ENCODE data around the gene ARL17B. TPM values are rescaled to one million over a fixed set of nuclear protein-coding genes. Genes with fewer than 3 reads are reported as not detected.
"Not testable (repeated sequence)": the region's sequence is repeated elsewhere in the genome, so short reads cannot be mapped to it uniquely, and the experiment has no call there.

Gene ARL17B
- total RNA-seq, 1 experiment from 2014 or later, result 35.0 TPM

DNA sequence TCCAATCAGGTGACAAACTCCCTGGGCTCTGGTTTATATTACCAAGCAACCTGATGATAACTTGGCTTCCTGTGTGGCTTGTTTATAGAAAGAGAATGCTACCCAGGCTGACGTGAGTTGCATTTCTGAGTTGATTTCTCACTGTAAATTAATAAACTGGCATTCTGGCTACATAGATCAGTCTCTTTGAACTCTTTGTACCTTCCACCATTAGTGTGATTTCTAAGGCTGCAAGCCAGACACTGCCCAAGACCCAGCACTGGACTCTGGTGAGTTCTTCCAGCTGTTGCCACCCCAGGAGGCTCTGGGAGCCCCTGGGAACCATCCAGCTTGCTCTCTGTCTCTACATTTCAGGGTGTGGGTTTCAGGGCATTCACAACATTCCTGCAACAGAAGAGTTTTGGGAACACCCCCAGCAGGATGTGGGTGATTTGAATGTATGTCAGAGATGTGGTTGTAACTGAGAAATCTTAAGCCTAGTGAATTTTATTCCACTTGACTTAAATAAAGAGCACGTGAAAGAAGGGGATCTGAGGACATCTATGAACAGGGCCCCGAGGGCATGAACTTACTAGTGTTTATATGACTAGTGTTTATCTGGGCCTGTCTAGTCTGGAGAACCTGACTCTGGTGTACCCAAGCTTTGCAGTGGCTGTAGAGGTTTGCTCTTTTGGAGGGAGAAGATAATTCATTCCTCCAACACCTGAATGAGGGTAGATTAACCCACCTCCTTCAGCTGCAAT is 96.9 kb downstream of the ARL17B start:
- H3K9me2 ChIP-seq (ENCODE audit: insufficient read depth), result no peaks in the 10 kb centered on the region
- H3K79me2 ChIP-seq (ENCODE audit: low read depth), result no peaks in the 10 kb centered on the region
- no peaks in the 10 kb centered on the region for H3K36me3 ChIP-seq (ENCODE audit: low read depth)
- H3K27ac ChIP-seq, result peak overlapping the region; percentile 81
- peaks cover 31% of the 10 kb centered on the region for H3K4me1 ChIP-seq (replicated peaks; ENCODE audit: insufficient read depth)
- no peak overlapping the region for H3K4me3 ChIP-seq
- H3F3A ChIP-seq (ENCODE audit: insufficient read depth, low read depth), result peaks cover 53% of the 10 kb centered on the region
- no peaks in the 10 kb centered on the region for H3K27me3 ChIP-seq (ENCODE audit: insufficient read depth, low read depth)
- CTCF ChIA-PET, result no interaction called here
- TF ChIP-seq, protein P1, sequence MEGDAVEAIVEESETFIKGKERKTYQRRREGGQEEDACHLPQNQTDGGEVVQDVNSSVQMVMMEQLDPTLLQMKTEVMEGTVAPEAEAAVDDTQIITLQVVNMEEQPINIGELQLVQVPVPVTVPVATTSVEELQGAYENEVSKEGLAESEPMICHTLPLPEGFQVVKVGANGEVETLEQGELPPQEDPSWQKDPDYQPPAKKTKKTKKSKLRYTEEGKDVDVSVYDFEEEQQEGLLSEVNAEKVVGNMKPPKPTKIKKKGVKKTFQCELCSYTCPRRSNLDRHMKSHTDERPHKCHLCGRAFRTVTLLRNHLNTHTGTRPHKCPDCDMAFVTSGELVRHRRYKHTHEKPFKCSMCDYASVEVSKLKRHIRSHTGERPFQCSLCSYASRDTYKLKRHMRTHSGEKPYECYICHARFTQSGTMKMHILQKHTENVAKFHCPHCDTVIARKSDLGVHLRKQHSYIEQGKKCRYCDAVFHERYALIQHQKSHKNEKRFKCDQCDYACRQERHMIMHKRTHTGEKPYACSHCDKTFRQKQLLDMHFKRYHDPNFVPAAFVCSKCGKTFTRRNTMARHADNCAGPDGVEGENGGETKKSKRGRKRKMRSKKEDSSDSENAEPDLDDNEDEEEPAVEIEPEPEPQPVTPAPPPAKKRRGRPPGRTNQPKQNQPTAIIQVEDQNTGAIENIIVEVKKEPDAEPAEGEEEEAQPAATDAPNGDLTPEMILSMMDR (conservative IDR thresholded peaks at IDR 0.05), result no peak
- no TSS peak for BruUV-seq (replicated peaks)
- intact Hi-C loops (cut with micrococcal nuclease; ENCODE audit: unreplicated experiment), result no loop called here
- H3K9me3 ChIP-seq (ENCODE audit: insufficient read depth, low read depth), result no peaks in the 10 kb centered on the region
- 0 out of 2 replicates have a peak overlapping the region, but pooled peaks have one; percentile 15 for H2AFZ ChIP-seq
- peak overlapping the region; percentile 59 for H3K4me2 ChIP-seq
- no peaks in the 10 kb centered on the region for H4K20me1 ChIP-seq (ENCODE audit: insufficient read depth)
- DNase-seq, result peak; percentile 48 to 84
- POLR2A ChIA-PET (ENCODE audit: unreplicated experiment), result interaction anchor here (0.6 kb wide), 1 partner anchor 22 kb away, joined by 14 read pairs; no protein-coding TSS in a partner anchor

DNA sequence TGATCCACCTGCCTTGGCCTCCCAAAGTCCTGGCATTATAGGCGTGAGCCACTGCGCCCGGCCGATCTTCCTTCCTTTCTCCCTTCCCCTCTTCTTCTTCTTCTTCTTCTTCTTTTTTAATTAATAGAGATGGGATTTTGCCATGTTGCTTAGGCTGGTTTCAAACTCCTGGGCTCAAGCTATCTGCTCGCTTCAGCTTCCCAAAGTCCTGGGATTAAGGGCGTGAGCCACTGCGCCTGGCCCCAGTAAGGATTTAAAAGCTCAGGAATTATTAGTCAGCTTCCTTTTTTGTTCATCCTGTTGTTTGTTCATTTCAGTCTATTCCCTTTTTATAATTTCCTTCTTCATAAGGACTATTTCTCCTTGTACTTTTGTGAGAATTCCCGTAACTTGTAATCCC is 99.3 kb downstream of the ARL17B start:
- no peak for DNase-seq
- CTCF ChIA-PET, result no interaction called here
- H2AFZ ChIP-seq, result no peak overlapping the region
- H3K4me3 ChIP-seq, result no peak overlapping the region
- H3K4me2 ChIP-seq, result no peak overlapping the region
- no peaks in the 10 kb centered on the region for H3K9me2 ChIP-seq (ENCODE audit: insufficient read depth)
- H3K79me2 ChIP-seq (ENCODE audit: low read depth), result no peaks in the 10 kb centered on the region
- POLR2A ChIA-PET (ENCODE audit: unreplicated experiment), result no interaction called here
- H4K20me1 ChIP-seq (ENCODE audit: insufficient read depth), result no peaks in the 10 kb centered on the region
- H3K27me3 ChIP-seq (ENCODE audit: insufficient read depth, low read depth), result no peaks in the 10 kb centered on the region
- no peaks in the 10 kb centered on the region for H3K36me3 ChIP-seq (ENCODE audit: low read depth)
- H3K4me1 ChIP-seq (replicated peaks; ENCODE audit: insufficient read depth), result peaks cover 31% of the 10 kb centered on the region
- peaks cover 44% of the 10 kb centered on the region for H3F3A ChIP-seq (ENCODE audit: insufficient read depth, low read depth)
- BruUV-seq (replicated peaks), result no TSS peak
- TF ChIP-seq, protein P1 (conservative IDR thresholded peaks at IDR 0.05), result no peak
- no peak for TF ChIP-seq EZH2 (IDR thresholded peaks at IDR 0.05; ENCODE audit: low read depth)
- intact Hi-C loops (cut with micrococcal nuclease; ENCODE audit: unreplicated experiment), result no loop called here
- no peak overlapping the region for H3K27ac ChIP-seq
- H3K9me3 ChIP-seq (ENCODE audit: insufficient read depth, low read depth), result no peaks in the 10 kb centered on the region

DNA sequence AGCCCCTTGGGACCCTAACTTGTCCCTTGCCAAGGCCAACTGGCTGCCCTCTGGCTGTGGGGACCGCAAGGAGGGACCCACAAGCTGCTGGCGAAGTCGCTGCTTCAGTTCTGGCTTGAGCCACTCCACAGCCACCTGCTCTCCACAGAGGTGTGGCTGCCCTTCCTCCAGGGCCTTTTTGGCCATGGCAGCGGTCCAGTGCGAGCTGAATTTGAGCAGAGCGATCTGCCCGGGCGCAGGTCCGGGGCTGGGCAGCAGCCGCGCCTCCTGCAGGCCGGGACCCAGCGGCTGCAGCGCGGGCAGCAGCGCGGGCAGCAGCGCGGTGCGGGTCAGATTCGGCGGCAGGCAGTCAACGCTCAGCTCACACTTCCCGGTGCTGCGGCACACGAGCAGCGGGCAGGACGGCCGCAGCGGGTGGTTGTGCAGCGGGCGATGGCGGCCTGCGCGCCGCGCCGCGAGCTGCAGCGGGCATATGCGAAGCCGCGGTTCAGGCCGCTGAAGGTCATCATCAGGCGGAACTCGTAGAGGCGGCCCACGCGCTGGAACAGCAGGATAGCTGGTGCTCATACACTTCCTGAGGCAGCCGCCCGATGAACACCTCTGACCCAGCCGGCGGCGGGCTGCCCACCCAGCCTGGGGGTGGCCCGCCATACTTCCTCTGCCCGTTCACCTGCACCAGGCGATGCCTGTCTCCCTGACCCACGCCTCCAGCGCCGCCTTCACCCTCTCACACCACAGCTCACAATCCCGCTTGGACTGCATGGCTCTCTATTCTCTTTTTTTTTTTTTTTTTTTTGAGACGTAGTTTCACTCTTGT is 101.5 kb downstream of the ARL17B start:
- H3K79me2 ChIP-seq (ENCODE audit: low read depth); POLR2A ChIA-PET (ENCODE audit: unreplicated experiment); H3K36me3 ChIP-seq (ENCODE audit: low read depth); H3K9me3 ChIP-seq (ENCODE audit: insufficient read depth, low read depth); H3K27me3 ChIP-seq (ENCODE audit: insufficient read depth, low read depth); H4K20me1 ChIP-seq (ENCODE audit: insufficient read depth); BruUV-seq (replicated peaks); H3K27ac ChIP-seq; H3K9me2 ChIP-seq (ENCODE audit: insufficient read depth); intact Hi-C loops (cut with micrococcal nuclease; ENCODE audit: unreplicated experiment): not testable (repeated sequence)
- H3K4me2 ChIP-seq, result peak overlapping the region; percentile 69
- DNase-seq, result peak in 1 of 2 experiments; percentile 41
- H3K4me3 ChIP-seq, result peak overlapping the region; percentile 51; the same call in 1 of the 2 replicates
- H2AFZ ChIP-seq, result peak overlapping the region; percentile 70; the same call in 1 of the 2 replicates
- CTCF ChIA-PET, result interaction anchor here (0.6 kb wide), 2 partner anchors 67 to 196 kb away, joined by 4 to 8 read pairs; partner anchors contain the start of gene KANSL1
- H3K4me1 ChIP-seq (replicated peaks; ENCODE audit: insufficient read depth), result peaks cover 16% of the 10 kb centered on the region
- peaks cover 29% of the 10 kb centered on the region for H3F3A ChIP-seq (ENCODE audit: insufficient read depth, low read depth)

DNA sequence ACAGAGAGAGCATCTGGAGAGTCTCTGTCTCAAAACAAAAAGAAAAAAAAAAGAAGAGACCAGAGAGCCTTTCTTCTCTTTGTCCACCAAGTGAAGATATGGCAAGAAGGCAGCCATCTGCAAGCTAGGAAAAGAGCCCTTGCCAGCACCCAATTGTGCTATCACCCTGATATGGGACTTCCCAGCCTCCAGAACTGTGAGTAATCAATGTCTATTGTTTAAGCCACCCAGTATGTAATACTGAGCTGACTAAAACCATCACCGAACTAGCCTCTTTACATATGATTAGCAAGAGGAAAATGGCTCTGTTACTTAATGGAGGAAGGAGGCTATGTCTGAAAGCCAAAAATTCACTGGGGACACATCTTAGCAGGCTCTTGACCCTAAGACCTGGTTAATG is 105.2 kb downstream of the ARL17B start:
- H3K4me2 ChIP-seq; DNase-seq; H3K4me1 ChIP-seq (replicated peaks; ENCODE audit: insufficient read depth); H3K4me3 ChIP-seq; BruUV-seq (replicated peaks); H3K9me2 ChIP-seq (ENCODE audit: insufficient read depth); H3K79me2 ChIP-seq (ENCODE audit: low read depth); intact Hi-C loops (cut with micrococcal nuclease; ENCODE audit: unreplicated experiment); POLR2A ChIA-PET (ENCODE audit: unreplicated experiment); H3K9me3 ChIP-seq (ENCODE audit: insufficient read depth, low read depth); H3K27me3 ChIP-seq (ENCODE audit: insufficient read depth, low read depth); H4K20me1 ChIP-seq (ENCODE audit: insufficient read depth); CTCF ChIA-PET; H3F3A ChIP-seq (ENCODE audit: insufficient read depth, low read depth); H2AFZ ChIP-seq; H3K27ac ChIP-seq; H3K36me3 ChIP-seq (ENCODE audit: low read depth): not testable (repeated sequence)

DNA sequence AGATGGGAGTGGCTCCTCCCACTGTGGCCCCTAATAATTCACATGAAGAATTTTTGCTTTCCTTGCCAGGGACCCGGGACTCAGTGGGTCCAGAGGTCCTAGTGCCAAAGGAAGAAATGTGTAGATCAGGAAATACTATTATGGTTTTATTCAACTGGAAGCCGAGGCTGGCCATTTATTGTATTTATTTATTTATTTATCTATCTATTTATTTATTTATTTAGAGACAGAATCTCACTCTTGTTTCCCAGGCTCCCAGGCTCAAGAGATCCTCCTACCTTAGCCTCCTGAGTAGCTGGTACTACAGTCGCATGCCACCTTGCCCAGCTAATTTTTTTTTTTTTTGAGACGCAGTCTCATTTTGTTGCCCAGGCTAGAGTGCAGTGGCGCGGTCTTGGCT is 107.4 kb downstream of the ARL17B start:
- H3K9me3 ChIP-seq (ENCODE audit: insufficient read depth, low read depth); H3F3A ChIP-seq (ENCODE audit: insufficient read depth, low read depth); BruUV-seq (replicated peaks); H3K79me2 ChIP-seq (ENCODE audit: low read depth); CTCF ChIA-PET; H3K4me3 ChIP-seq; H3K36me3 ChIP-seq (ENCODE audit: low read depth); DNase-seq; H3K9me2 ChIP-seq (ENCODE audit: insufficient read depth); intact Hi-C loops (cut with micrococcal nuclease; ENCODE audit: unreplicated experiment); H3K4me2 ChIP-seq; H3K4me1 ChIP-seq (replicated peaks; ENCODE audit: insufficient read depth); H2AFZ ChIP-seq; POLR2A ChIA-PET (ENCODE audit: unreplicated experiment); H3K27me3 ChIP-seq (ENCODE audit: insufficient read depth, low read depth); H3K27ac ChIP-seq; H4K20me1 ChIP-seq (ENCODE audit: insufficient read depth): not testable (repeated sequence)

Measured in PC-9 (cell line).